ENCODE results near the gene MT3. TPM values are rescaled to one million over a fixed set of nuclear protein-coding genes. Genes with fewer than 3 reads are reported as not detected.

Gene MT3
- total RNA-seq, 1 experiment from 2014 or later, result not detected

DNA sequence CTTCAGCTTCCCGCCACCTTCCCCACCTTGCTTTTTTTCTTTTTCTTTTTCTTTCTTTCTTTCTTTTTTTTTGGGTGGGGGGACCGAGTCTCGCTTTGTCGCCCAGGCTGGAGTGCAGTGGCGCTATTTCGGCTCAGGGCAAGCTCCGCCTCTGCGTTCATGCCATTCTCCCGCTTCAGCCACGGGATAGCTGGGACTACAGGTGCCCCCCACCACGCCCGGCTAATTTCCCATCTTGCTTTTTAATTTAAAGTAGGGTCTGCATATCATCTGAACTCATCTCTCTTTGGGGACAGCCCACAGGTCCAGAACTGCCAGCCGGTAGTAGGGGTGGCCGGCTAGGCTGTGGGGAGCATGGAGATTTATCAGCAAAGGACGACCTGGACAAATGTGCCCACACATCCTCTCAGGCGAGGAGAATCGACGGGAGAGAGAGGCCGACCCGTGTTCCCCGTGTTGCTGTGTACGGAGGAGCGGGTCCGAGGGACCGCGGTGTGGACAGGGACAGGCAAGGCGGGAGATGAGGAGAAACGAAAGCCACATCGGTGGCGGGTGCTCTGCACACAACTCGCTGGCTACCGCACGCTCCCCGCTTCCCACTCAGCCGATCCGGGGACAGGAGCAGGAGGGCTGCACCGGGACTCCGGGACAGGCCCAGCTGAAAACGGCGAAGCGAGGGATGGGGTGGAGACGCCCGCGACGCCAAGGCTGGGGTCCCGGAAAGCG, 45.5 kb downstream of the MT3 start:
- no peak overlapping the region for H3K27ac ChIP-seq
- no peaks in the 10 kb centered on the region for H4K20me1 ChIP-seq (ENCODE audit: insufficient read depth)
- POLR2A ChIA-PET (ENCODE audit: unreplicated experiment), result no interaction called here
- no peak overlapping the region for H3K4me2 ChIP-seq
- H3K4me1 ChIP-seq (replicated peaks; ENCODE audit: insufficient read depth), result peaks cover 25% of the 10 kb centered on the region
- peaks cover 8% of the 10 kb centered on the region; the same call in 1 of the 2 replicates for H3F3A ChIP-seq (ENCODE audit: insufficient read depth, low read depth)
- H3K36me3 ChIP-seq (ENCODE audit: low read depth), result no peaks in the 10 kb centered on the region
- no peak for DNase-seq
- no peak for TF ChIP-seq EZH2 (IDR thresholded peaks at IDR 0.05; ENCODE audit: low read depth)
- TF ChIP-seq, protein P1, sequence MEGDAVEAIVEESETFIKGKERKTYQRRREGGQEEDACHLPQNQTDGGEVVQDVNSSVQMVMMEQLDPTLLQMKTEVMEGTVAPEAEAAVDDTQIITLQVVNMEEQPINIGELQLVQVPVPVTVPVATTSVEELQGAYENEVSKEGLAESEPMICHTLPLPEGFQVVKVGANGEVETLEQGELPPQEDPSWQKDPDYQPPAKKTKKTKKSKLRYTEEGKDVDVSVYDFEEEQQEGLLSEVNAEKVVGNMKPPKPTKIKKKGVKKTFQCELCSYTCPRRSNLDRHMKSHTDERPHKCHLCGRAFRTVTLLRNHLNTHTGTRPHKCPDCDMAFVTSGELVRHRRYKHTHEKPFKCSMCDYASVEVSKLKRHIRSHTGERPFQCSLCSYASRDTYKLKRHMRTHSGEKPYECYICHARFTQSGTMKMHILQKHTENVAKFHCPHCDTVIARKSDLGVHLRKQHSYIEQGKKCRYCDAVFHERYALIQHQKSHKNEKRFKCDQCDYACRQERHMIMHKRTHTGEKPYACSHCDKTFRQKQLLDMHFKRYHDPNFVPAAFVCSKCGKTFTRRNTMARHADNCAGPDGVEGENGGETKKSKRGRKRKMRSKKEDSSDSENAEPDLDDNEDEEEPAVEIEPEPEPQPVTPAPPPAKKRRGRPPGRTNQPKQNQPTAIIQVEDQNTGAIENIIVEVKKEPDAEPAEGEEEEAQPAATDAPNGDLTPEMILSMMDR (conservative IDR thresholded peaks at IDR 0.05), result no peak
- CTCF ChIA-PET, result no interaction called here
- H3K27me3 ChIP-seq (ENCODE audit: insufficient read depth, low read depth), result no peaks in the 10 kb centered on the region
- no TSS peak for BruUV-seq (replicated peaks)
- H2AFZ ChIP-seq, result no peak overlapping the region
- H3K9me3 ChIP-seq (ENCODE audit: insufficient read depth, low read depth), result no peaks in the 10 kb centered on the region
- H3K4me3 ChIP-seq, result no peak overlapping the region
- H3K9me2 ChIP-seq (ENCODE audit: insufficient read depth), result no peaks in the 10 kb centered on the region
- intact Hi-C loops (cut with micrococcal nuclease; ENCODE audit: unreplicated experiment), result no loop called here
- no peaks in the 10 kb centered on the region for H3K79me2 ChIP-seq (ENCODE audit: low read depth)

DNA sequence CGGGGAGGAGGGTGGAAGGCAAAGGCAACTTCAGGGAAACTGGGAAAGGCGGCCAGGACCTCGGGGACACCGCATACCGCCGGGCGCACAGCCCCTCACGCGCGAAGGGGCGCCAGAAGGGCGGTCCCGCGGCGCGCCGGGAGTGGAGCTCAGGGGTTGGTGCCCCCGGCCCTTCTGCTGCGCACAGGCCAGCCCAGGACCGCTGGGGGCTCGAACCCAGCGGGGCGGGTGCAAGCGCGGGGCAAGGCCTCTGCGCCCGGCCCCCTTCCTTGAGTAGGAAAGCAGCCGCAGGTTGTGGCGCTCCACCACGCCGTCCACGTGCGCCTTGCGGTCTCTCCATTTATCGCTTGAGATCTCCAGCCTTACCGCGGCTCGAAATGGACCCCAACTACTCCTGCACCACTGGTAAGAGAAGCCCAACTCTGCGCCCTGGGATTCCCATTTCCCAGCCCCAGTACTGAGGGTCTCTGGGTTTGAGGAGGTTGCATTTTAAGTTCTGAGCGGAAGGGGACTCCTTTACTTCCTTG, 46.2 kb downstream of the MT3 start:
- TF ChIP-seq, protein P1 (conservative IDR thresholded peaks at IDR 0.05), result no peak
- TF ChIP-seq EZH2 (IDR thresholded peaks at IDR 0.05; ENCODE audit: low read depth), result no peak
- H3K9me3 ChIP-seq (ENCODE audit: insufficient read depth, low read depth), result no peaks in the 10 kb centered on the region
- BruUV-seq (replicated peaks), result no TSS peak
- H3K4me2 ChIP-seq, result no peak overlapping the region
- intact Hi-C loops (cut with micrococcal nuclease; ENCODE audit: unreplicated experiment), result no loop called here
- H3K4me3 ChIP-seq, result no peak overlapping the region
- no peaks in the 10 kb centered on the region for H3K79me2 ChIP-seq (ENCODE audit: low read depth)
- no peak for DNase-seq
- no peaks in the 10 kb centered on the region for H3K27me3 ChIP-seq (ENCODE audit: insufficient read depth, low read depth)
- no peaks in the 10 kb centered on the region for H3K36me3 ChIP-seq (ENCODE audit: low read depth)
- peaks cover 8% of the 10 kb centered on the region; the same call in 1 of the 2 replicates for H3F3A ChIP-seq (ENCODE audit: insufficient read depth, low read depth)
- H3K4me1 ChIP-seq (replicated peaks; ENCODE audit: insufficient read depth), result peaks cover 31% of the 10 kb centered on the region
- H3K27ac ChIP-seq, result no peak overlapping the region
- POLR2A ChIA-PET (ENCODE audit: unreplicated experiment), result no interaction called here
- no peak overlapping the region for H2AFZ ChIP-seq
- H3K9me2 ChIP-seq (ENCODE audit: insufficient read depth), result no peaks in the 10 kb centered on the region
- CTCF ChIA-PET, result no interaction called here
- no peaks in the 10 kb centered on the region for H4K20me1 ChIP-seq (ENCODE audit: insufficient read depth)

DNA sequence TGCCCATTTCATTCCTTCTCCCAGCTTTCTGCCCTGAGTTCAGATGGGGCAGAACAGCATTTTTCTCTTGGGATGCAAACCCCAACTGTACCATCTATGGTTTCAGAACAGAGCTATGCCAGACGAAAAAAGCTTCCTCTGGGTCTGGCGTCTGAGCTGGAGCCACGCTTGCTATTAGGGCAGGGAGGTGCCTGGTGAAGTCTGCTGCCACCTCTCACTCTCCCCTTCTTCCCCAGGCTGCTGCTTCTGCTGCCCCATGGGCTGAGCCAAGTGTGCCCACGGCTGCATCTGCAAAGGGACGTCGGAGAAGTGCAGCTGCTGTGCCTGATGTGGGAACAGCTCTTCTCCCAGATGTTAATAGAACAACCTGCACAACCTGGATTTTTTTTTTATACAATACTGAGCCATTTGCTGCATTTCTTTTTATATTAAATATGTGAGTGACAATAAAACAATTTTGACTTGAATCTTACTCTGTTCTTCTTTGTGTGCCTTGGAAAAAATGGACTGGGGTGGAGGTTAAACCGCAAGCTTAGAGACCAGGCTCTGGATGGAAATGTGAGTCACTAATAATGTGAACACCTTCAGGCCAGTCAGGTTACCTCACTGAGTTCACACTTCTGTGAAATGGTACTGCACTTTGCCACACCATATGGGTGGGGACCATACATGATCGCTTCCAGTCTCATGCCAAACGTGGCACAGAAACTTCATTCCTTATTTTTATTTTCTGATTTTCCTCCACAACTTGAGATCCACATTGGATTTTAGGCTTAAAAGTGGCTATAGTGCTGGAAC, 47.5 kb downstream of the MT3 start:
- Histone ChIP-seq H3K27ac (no peak overlapping the region), H3K36me3 (ENCODE audit: low read depth) (no peaks in the 10 kb centered on the region), H3K79me2 (ENCODE audit: low read depth) (no peaks in the 10 kb centered on the region), H3K4me1 (replicated peaks; ENCODE audit: insufficient read depth) (peaks cover 33% of the 10 kb centered on the region), H3K27me3 (ENCODE audit: insufficient read depth, low read depth) (no peaks in the 10 kb centered on the region), H3K4me2 (peak overlapping the region; percentile 27), H3K9me2 (ENCODE audit: insufficient read depth) (no peaks in the 10 kb centered on the region), H2AFZ (no peak overlapping the region), H3K4me3 (no peak overlapping the region), H3K9me3 (ENCODE audit: insufficient read depth, low read depth) (no peaks in the 10 kb centered on the region), H3F3A (ENCODE audit: insufficient read depth, low read depth) (peaks cover 12% of the 10 kb centered on the region; the same call in 1 of the 2 replicates), H4K20me1 (ENCODE audit: insufficient read depth) (no peaks in the 10 kb centered on the region)
- no TSS peak for BruUV-seq (replicated peaks)
- ChIA-PET CTCF (no interaction called here), POLR2A (ENCODE audit: unreplicated experiment) (no interaction called here)
- TF ChIP-seq, protein P1 (conservative IDR thresholded peaks at IDR 0.05), result no peak
- TF ChIP-seq EZH2 (IDR thresholded peaks at IDR 0.05; ENCODE audit: low read depth), result no peak
- peak in 1 of 2 experiments; percentile 75 for DNase-seq
- intact Hi-C loops (cut with micrococcal nuclease; ENCODE audit: unreplicated experiment), result no loop called here

Data from PC-9 (cell line).